Measurements from ENCODE around the gene TERC.
"Not testable (repeated sequence)": the region's sequence is repeated elsewhere in the genome, so short reads cannot be mapped to it uniquely, and the experiment has no call there.

The TERC gene

GRCh38 chr3:169751875-169752274 lies 13.0 kb downstream of the TERC start:
- Mint-ChIP-seq H3K4me3 (no peak overlapping the region), H3K27ac (no peak overlapping the region), H3K27me3 (peaks cover 25% of the 10 kb centered on the region), H3K36me3 (ENCODE audit: low read depth) (no peaks in the 10 kb centered on the region), H3K4me1 (ENCODE audit: low read depth) (peaks cover 7% of the 10 kb centered on the region), H3K9me3 (peaks cover 2% of the 10 kb centered on the region)
- no peak for DNase-seq

GRCh38 chr3:169750665-169751064 lies 14.2 kb downstream of the TERC start:
- Mint-ChIP-seq H3K36me3 (ENCODE audit: low read depth) (no peaks in the 10 kb centered on the region), H3K4me1 (ENCODE audit: low read depth) (peaks cover 7% of the 10 kb centered on the region), H3K27ac (no peak overlapping the region), H3K9me3 (no peaks in the 10 kb centered on the region), H3K27me3 (peaks cover 35% of the 10 kb centered on the region), H3K4me3 (no peak overlapping the region)
- DNase-seq = no peak

GRCh38 chr3:169748670-169749069 lies 16.2 kb downstream of the TERC start:
- Mint-ChIP-seq H3K9me3 (no peaks in the 10 kb centered on the region), H3K4me1 (ENCODE audit: low read depth) (peaks cover 13% of the 10 kb centered on the region), H3K27ac (no peak overlapping the region), H3K36me3 (ENCODE audit: low read depth) (no peaks in the 10 kb centered on the region), H3K27me3 (peaks cover 35% of the 10 kb centered on the region), H3K4me3 (no peak overlapping the region)
- no peak for DNase-seq

GRCh38 chr3:169746924-169747323 lies 17.9 kb downstream of the TERC start:
- Mint-ChIP-seq H3K4me1 (ENCODE audit: low read depth) (peaks cover 13% of the 10 kb centered on the region), H3K4me3 (no peak overlapping the region), H3K27ac (no peak overlapping the region), H3K27me3 (peaks cover 35% of the 10 kb centered on the region), H3K9me3 (no peaks in the 10 kb centered on the region), H3K36me3 (ENCODE audit: low read depth) (no peaks in the 10 kb centered on the region)
- DNase-seq = no peak

- no peak for DNase-seq
- Mint-ChIP-seq H3K36me3 (ENCODE audit: low read depth) (no peaks in the 10 kb centered on the region), H3K27me3 (peaks cover 23% of the 10 kb centered on the region), H3K27ac (no peak overlapping the region), H3K4me1 (ENCODE audit: low read depth) (peaks cover 13% of the 10 kb centered on the region), H3K4me3 (no peak overlapping the region), H3K9me3 (no peaks in the 10 kb centered on the region)
Observed at GRCh38 chr3:169744366-169745054, 20.4 kb downstream of the TERC start.

- H3K27ac Mint-ChIP-seq = no peak overlapping the region
- peaks cover 22% of the 10 kb centered on the region for H3K9me3 Mint-ChIP-seq
- H3K4me3 Mint-ChIP-seq = no peak overlapping the region
- no peak for DNase-seq
- H3K27me3 Mint-ChIP-seq = peaks cover 13% of the 10 kb centered on the region
- no peaks in the 10 kb centered on the region for H3K4me1 Mint-ChIP-seq (ENCODE audit: low read depth)
- no peaks in the 10 kb centered on the region for H3K36me3 Mint-ChIP-seq (ENCODE audit: low read depth)
Observed at GRCh38 chr3:169739067-169739466, 25.8 kb downstream of the TERC start.

- not testable (repeated sequence) for H3K27ac Mint-ChIP-seq; H3K4me3 Mint-ChIP-seq; H3K4me1 Mint-ChIP-seq (ENCODE audit: low read depth); DNase-seq; H3K36me3 Mint-ChIP-seq (ENCODE audit: low read depth)
- Mint-ChIP-seq H3K27me3 (peaks cover 65% of the 10 kb centered on the region), H3K9me3 (peaks cover 21% of the 10 kb centered on the region)
Observed at GRCh38 chr3:169731857-169732256, 33.0 kb downstream of the TERC start.

- Mint-ChIP-seq H3K4me1 (ENCODE audit: low read depth) (no peaks in the 10 kb centered on the region), H3K27ac (no peak overlapping the region), H3K36me3 (ENCODE audit: low read depth) (no peaks in the 10 kb centered on the region), H3K27me3 (peaks cover 32% of the 10 kb centered on the region), H3K9me3 (no peaks in the 10 kb centered on the region), H3K4me3 (no peak overlapping the region)
- DNase-seq = no peak
Observed at GRCh38 chr3:169722724-169723123, 42.1 kb downstream of the TERC start.

- peaks cover 32% of the 10 kb centered on the region for H3K27me3 Mint-ChIP-seq
- DNase-seq; H3K27ac Mint-ChIP-seq; H3K9me3 Mint-ChIP-seq; H3K4me3 Mint-ChIP-seq; H3K4me1 Mint-ChIP-seq (ENCODE audit: low read depth); H3K36me3 Mint-ChIP-seq (ENCODE audit: low read depth): not testable (repeated sequence)
Observed at GRCh38 chr3:169718415-169718814, 46.4 kb downstream of the TERC start.
